Erythroblast (primary cell): ENCODE results near the gene CALML5.

Experiments used
- GATA1 ChIP-seq: IDR thresholded peaks from 2 replicates; pipeline ENCODE4 v1.6.1; 2011; ENCODE audit warnings: low read depth, mild to moderate bottlenecking, control low read depth, low read length, moderate library complexity
- POLR2A ChIP-seq: IDR thresholded peaks from 2 replicates; pipeline ENCODE4 v1.6.1; 2011; ENCODE audit warnings: mild to moderate bottlenecking, low read length

DNA sequence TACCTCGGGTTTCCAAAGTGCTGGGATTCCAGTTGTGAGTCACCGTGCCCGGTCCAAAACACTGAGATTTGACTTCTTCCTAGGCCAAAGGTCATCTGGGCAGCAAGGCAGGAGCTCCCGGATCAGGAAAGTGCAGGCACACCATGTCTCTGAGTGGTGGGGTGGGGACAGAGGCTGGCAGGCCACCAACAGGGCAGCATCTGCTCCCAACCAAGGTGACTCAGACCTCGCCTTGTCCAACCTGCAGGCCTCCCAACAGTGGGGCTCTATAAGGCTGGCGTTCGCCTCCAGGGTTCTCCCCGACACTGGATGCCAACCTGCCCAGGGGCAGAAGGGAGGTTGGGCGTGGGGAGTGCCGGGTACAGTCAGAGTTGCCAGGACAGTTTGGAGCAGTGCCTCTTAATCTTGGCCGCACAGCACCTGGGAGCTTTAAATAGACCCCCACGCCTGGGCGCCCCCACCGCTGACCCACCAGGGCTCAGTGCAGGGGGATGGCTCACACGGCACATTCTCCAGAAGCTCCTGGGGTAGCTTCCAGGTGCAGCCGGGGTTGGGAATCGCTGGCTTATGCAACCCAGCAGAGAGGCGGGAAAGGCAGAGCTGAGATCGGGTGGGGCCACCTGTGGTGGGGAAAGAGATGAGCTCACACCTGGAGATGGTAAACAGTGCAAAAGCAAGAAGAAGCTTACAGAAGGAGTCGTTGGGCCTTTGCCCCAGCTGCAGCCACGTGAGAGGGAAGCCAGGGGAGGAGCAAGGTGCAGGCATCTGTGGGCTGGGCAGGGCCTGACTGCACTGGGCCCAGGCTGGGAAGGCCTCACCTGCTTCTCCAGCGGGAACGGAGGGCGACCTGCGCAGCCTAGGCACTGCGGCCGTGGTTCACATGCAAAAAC, 10.9 kb downstream of the CALML5 start:
- TF ChIP-seq POLR2A: no peak
- TF ChIP-seq GATA1: no peak
